GM21526 (cell line): ENCODE data around the gene RWDD4.
"Not testable (repeated sequence)": the region's sequence is repeated elsewhere in the genome, so short reads cannot be mapped to it uniquely, and the experiment has no call there.

Experiments used
- ATAC-seq: cut with Tn5 transposase; IDR thresholded peaks from one replicate; pipeline ENCODE4 v1.9.1; 2021; ENCODE audit warnings: moderate library complexity; ENCODE audit not compliant: unreplicated experiment, low FRiP score

Gene RWDD4

DNA sequence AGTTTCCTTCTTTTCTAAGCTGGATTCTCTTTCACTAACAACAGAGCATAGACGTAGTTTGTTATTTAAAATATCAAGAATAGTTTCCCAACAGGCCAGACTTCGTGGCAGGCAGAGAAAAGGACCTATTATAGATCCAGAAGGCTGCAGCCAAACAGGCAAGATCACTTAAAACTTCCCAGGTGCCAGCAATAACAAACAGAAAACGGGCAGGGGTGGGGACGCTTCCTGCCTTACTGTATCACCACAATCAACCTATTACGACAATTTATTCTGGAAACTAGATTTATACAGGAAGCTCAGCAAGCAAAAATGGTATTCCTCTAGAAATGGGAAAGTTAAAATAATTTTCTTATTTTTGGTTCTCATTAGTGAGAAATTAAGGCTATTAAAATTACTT, 22.1 kb downstream of the RWDD4 start:
- ATAC-seq, result no peak

DNA sequence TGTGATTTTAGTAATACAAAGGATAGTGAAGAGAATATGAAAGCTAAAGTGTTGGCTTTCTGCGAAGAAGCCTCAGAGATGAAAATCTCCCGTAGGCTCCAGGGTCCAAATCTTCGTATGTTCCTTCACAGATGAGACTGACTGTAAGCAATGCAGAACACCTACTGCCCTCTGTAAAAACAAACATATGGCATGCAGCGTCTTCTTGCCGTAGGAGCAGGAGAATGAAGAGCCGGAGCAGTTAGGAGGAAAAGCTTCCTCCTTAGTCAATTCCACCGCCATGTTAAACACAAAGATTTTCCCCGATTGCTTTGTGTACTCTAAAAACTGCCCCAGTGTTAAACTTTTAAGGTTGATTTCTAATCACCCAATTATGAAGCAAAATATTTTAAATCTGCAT, 22.5 kb downstream of the RWDD4 start:
- ATAC-seq, result no peak

- ATAC-seq, result no peak
Measured at GRCh38 chr4:183635741-183636140, 23.2 kb downstream of the RWDD4 start.

GRCh38 chr4:183635321-183635720, 23.7 kb downstream of the RWDD4 start:
- ATAC-seq, result no peak

DNA sequence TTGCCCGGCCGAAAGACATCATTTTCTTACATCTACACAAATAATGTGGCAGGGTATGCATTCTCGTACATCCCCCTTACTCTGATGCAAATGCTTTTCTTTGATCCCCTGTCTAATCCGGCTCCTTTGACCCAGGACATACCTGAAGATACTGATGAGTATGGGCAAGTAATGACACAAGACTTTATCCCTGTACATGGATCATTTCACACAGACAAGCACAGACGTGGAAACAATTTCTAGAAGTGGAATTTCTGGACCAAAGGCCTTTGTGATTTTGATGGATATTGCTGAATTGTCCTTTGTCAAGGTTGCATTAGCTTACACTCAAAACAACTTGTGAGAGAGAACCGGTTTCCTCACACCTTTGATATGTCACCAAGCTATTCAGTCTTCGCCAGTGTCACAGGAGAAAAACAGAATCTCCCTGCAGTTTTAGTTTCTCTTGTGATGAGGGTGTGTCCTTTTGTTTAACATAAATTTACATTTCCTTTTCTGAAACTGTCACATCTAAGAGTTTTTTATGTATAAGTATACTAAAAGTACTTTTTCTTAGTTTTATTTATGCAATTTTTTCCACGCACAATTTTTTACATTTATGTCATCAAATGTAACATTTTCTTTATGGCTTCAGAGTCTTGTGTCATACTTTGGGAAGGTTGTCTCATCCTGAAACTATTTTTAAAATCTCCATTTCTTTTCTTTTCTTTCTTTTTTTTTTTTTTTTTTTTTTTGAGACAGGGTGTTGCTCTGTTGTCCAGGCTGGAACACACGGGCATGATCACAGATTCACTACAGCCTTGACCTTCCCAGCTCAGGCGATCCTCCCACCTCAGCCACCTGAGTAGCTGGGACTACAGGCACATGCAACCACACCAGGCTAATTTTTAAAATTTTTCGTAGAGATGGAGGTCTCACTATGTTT, 25.2 kb downstream of the RWDD4 start:
- ATAC-seq, result no peak

- no peak for ATAC-seq
Measured at GRCh38 chr4:183632689-183633088, 26.3 kb downstream of the RWDD4 start.

DNA sequence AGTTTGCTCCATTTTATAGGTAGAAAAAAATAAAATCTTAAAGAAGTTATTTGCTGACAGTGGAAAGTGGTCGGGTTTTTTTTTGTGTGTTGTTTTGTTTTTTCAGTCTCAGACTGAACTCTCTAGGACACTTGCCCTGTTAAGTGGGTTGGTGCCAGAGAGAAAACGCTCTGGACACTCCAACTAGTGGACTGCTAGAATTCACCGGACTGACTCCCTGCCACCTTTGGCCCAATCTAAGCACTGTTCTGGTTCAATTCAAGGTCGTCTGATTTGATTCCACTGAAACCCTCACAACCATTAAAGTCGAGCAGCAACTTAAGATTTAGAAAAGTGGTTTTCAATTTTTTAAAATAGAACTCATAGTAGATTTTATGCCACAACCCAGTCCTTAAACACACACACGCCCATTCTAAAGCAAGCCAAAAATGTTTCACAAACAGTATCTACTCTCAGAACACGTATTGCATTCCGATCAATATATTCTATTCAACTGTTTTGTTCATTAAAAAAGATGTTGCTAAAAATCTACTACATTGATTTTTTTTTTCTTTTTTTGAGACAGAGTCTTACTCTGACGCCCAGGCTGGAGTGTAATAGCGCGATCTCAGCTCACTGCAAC, 27.3 kb downstream of the RWDD4 start:
- no peak for ATAC-seq

DNA sequence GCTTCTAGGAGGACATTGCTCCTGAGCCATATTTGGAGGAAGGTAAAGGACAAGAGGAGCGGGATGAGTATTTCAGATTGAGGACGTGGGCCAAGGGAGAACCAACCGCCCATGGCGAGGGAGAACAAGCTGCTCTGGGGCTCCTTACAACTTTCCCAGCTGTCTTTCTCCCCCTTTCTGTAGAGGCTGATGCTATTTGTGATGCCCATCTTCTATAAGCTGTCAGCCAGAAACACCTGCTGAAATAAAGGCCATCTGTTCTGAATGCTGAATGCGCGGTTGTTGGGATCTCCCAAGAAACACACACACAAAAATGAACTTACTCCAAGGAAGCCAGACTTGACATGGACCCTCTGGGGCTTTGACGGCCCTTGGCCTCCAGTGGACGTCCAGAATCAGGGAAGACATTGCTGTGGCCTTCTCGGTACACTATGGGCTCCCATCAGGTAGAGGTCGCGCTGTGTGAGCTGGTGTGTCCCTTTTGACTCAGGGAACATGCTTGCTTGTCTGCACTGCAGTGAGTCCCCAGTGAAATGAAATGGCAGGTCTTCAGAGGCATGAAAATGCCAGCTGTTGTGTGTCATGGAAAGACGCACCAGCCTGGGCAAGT, 30.9 kb downstream of the RWDD4 start:
- no peak for ATAC-seq

- ATAC-seq, result not testable (repeated sequence)
Measured at GRCh38 chr4:183627286-183627685, 31.7 kb downstream of the RWDD4 start.

DNA sequence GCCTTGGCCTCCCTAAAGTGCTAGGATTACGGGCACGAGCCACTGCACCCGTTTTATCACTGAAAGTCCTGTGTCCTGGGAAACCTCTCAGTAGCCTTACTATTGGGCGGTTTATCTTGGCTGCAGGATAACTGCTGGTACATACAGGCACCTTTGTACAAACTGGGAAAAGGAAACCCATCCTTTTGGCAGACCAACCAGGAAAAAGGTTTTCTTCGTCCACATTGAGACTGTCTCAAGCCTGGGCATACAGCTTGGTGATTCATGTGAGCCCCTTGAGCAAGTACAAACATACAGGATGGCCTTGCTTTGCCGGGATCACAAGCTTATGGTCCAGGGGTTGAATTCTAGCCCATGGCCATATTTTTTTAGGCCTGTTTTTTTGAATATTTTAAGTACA, 32.8 kb downstream of the RWDD4 start:
- ATAC-seq, result no peak

GRCh38 chr4:183624548-183624947, 34.4 kb downstream of the RWDD4 start:
- no peak for ATAC-seq

DNA sequence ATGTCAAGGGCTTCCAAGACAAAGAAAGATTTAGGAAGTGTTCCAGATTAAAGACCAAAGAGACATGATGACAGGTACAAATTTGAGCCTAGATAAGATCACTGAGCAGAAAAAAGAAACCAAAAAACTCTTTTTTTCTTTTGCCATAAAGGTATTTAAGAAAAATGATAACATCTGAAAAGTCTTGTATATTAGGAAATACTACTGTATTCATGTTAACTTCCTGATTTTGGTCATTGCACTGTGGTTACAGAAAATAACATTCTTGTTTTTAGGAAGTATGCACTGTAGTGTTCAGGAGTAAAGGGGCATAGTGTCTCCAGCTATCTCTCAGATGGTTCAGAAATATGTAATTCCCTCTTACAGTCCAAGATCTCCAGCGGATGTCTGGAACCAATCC, 37.1 kb downstream of the RWDD4 start:
- no peak for ATAC-seq

- no peak for ATAC-seq
Measured at GRCh38 chr4:183620421-183620820, 38.6 kb downstream of the RWDD4 start.

- ATAC-seq, result no peak
Measured at GRCh38 chr4:183618681-183619080, 40.3 kb downstream of the RWDD4 start.

DNA sequence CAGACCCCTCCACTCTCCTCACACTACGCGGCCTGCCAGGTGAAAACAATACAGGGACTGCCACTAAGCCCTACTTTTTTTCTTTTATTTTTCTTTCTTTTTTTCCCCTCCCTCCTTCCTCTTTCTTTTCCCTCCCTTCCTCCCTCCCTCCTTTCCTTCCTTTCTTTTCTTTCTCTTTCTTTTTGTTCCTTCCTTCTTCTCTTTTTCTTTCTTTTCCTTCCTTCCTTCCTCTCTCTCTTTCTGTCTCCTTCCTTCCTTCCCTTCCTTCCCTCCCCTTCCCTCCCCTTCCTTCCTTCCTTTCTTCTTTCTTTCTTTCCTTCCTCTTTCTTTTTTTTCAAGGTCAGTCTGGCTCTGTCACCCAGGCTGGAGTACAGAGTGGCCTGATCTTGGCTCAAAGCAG, 41.9 kb downstream of the RWDD4 start:
- no peak for ATAC-seq

- ATAC-seq, result no peak
Measured at GRCh38 chr4:183612329-183613250, 46.4 kb downstream of the RWDD4 start.

GRCh38 chr4:183611210-183611830, 47.7 kb downstream of the RWDD4 start:
- no peak for ATAC-seq

GRCh38 chr4:183610613-183611012, 48.4 kb downstream of the RWDD4 start:
- ATAC-seq, result no peak

DNA sequence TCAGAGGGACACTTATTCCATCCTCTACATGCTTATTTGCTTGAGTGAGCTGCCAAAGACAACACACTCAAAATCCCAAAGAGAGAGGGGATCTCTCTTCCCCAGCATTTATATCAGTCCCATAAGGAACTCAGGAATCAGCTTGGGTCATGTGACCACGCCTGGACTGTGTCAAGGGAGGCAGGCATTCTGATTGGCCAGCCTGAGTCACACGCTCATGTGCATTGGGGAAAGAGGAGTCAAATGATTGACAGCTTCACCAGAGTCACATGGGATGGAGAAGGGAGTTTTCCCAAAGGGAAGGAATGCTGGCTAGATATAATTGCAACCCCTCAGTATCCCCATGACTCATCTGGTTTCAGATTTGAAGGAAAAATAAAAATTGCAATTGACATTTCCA, 49.0 kb downstream of the RWDD4 start:
- no peak for ATAC-seq

DNA sequence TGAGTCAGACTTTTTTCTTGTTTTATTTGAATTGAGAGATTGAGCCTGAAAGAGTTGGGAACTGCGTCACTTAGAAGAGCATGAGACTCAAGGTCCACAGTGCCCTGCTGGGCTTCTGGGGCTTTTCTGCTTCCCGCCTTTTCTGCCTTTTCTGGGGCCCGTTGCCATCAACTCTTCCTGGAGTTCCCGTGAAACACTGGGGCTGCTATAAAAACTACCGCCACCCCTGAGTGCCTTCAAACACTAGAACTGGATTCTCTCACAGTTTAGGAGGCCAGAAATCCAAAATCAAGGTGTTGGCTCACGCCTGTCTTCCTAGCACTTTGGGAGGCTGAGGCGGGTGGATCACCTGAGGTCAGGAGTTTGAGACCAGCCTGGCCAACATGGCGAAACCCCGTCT, 49.8 kb downstream of the RWDD4 start:
- ATAC-seq, result no peak
